Measurements from ENCODE around the gene CEACAM8.

DNA sequence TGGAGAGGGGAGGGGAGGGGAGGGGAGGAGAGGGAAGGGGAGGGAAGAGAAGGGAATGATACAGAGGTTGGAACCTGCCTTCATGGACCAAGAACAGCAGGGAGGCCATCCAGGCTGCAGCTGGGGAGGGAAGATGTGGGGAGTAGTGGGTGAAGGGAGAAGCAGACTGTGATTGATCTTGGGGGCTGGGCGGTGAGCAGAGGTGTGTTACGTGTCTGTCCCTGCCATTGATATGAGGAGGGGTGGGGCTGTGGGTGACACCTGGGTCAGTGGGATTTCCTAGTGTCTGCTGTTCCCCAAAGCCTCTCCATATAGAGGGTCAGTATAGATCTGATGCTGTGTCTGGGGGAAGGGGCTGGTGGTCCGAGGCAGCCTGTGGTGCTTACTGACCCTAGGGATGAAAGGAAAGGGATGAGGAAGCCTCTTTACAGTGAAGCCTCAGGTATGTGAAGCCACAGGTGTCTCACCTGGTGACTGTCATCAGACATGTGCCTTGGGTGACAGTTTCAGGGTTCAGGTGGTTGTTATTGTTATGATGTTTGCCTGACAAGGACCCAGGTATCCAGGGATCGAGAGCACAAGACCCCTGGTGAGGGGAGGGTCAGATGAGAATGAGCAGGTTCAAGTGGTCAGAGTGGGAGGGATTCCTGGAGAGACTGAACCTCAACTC is 47.8 kb downstream of the CEACAM8 start:
- TF ChIP-seq, protein P1, sequence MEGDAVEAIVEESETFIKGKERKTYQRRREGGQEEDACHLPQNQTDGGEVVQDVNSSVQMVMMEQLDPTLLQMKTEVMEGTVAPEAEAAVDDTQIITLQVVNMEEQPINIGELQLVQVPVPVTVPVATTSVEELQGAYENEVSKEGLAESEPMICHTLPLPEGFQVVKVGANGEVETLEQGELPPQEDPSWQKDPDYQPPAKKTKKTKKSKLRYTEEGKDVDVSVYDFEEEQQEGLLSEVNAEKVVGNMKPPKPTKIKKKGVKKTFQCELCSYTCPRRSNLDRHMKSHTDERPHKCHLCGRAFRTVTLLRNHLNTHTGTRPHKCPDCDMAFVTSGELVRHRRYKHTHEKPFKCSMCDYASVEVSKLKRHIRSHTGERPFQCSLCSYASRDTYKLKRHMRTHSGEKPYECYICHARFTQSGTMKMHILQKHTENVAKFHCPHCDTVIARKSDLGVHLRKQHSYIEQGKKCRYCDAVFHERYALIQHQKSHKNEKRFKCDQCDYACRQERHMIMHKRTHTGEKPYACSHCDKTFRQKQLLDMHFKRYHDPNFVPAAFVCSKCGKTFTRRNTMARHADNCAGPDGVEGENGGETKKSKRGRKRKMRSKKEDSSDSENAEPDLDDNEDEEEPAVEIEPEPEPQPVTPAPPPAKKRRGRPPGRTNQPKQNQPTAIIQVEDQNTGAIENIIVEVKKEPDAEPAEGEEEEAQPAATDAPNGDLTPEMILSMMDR (IDR thresholded peaks at IDR 0.05 in 4 of 5, conservative IDR thresholded peaks at IDR 0.05 in 1 of 5), result no peak
- TF ChIP-seq POLR2A (IDR thresholded peaks at IDR 0.05), result no peak
